HG03196 (cell line): ENCODE results near the gene NAPG.
"Not testable (repeated sequence)": the region's sequence is repeated elsewhere in the genome, so short reads cannot be mapped to it uniquely, and the experiment has no call there.

Experiments used
- ATAC-seq: cut with Tn5 transposase; IDR thresholded peaks from one replicate; pipeline ENCODE4 v1.9.1; 2021; ENCODE audit not compliant: unreplicated experiment

NAPG gene

DNA sequence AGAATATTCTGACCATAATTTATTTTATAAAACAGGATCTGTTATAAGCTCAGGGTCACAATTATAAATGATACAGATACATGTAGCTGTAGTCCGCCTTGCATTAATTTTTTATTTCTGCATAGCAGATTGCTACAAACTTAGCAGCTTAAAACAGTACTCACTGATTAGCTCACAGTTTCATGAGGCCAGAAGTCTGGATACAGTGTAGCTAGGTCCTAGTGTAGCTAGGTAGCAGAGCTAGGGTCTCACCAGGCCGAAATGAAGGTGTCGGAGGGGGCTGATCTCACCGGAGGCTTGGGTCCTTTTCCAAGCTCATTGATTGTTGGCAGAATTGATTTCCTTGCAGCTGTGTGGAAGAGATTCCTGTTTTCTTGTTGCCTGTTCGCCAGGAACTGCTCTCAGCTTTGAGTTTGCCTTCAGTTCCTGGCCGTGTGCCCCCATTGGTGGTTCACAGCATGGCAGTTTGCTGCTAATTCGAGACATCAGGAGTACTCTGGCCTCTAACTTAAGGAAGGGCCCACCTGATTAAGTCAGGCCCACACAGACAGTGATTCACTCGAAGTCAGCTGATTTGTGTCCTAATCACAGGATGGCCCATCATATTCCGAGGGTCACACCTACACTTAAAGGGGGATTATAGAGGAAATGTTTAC, 18.4 kb downstream of the NAPG start:
- no peak for ATAC-seq

DNA sequence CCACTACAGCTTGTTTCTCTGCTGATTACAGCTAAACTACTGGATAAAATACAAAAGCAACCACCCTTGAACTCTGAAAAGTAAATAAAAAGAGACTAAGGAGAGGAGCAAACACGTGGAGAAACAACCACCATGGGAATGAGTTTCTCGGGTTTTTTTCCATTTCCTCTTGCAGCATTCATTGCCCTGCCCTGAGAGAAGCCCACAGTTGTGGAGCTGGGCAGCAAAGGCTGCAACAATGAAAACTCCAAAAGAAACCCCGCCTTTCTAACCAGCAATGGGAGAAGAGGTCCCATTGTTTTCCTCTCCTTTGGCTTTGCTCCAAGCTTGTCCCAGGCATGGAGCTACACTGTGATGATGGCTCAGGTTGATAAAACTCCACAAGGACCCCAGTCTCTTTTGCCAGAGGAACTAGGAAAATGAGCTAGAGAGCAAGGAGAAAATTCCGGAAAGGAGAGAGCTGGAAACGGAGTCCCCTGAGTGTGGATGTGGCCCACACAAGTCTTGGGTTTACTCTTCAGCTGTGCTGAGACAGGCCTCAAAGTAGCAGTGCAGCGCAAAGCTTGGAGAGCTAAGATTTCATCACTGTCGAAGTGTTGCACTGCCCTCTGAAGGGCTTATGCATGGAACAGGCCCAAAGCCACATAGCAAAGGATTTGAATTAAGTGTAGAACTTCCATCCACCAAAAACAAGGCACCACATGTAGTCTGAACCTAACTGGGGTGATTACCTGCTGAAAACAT, 20.9 kb downstream of the NAPG start:
- ATAC-seq: no peak

- ATAC-seq: no peak
Measured at GRCh38 chr18:10552226-10552625, 26.4 kb downstream of the NAPG start.

- not testable (repeated sequence) for ATAC-seq
Measured at GRCh38 chr18:10556251-10556650, 30.4 kb downstream of the NAPG start.

GRCh38 chr18:10557085-10557677, 31.4 kb downstream of the NAPG start:
- ATAC-seq: no peak

DNA sequence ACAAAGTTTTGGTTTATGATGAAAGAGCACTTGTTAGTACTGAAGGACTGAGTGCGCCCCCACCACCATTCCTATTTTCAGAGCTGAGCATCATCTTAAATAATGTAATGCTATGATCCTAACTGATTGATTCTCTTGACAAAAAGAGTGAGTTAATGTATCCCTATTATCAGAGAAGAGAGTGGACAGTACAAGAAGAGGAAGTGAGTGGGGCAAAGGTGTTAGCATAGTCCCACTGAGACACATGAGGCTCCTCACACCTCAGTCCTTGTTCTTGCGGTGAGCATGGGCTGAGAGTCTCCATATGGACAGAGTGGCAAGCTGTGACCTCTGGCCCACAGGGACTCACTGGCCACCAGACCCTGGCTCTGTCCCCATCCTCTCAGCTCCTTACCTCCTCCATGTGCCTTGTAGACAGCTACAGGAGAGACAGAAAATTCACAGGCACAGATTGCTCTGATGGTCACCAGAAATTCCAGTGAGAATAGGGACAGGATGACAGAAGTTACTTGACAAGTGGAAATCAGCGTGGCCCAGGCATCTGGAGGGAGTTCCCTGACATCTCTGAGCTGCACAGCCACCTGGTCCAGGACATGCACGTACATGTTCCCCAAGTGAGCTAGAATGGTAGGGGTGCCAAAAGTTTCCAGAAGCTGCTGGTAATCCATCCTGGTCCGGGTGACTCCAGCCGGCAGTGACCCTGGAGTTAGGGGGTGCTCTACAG, 32.6 kb downstream of the NAPG start:
- no peak for ATAC-seq

DNA sequence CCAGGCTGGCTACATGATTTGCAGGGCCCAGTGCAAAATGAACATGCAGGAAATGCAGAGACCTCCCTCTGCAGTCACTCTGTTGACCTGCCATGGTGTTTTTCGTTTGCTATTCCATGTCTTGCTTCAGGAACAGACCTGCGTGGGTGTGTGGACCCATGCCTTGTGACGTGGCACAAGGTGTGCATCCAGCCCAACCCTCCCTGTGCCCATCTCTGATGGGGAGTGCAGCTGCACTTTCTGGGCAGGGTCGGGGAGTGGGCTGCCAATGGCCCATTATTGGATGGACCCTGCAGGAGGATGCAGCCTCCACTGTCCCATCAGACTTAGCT, 33.1 kb downstream of the NAPG start:
- ATAC-seq: no peak

DNA sequence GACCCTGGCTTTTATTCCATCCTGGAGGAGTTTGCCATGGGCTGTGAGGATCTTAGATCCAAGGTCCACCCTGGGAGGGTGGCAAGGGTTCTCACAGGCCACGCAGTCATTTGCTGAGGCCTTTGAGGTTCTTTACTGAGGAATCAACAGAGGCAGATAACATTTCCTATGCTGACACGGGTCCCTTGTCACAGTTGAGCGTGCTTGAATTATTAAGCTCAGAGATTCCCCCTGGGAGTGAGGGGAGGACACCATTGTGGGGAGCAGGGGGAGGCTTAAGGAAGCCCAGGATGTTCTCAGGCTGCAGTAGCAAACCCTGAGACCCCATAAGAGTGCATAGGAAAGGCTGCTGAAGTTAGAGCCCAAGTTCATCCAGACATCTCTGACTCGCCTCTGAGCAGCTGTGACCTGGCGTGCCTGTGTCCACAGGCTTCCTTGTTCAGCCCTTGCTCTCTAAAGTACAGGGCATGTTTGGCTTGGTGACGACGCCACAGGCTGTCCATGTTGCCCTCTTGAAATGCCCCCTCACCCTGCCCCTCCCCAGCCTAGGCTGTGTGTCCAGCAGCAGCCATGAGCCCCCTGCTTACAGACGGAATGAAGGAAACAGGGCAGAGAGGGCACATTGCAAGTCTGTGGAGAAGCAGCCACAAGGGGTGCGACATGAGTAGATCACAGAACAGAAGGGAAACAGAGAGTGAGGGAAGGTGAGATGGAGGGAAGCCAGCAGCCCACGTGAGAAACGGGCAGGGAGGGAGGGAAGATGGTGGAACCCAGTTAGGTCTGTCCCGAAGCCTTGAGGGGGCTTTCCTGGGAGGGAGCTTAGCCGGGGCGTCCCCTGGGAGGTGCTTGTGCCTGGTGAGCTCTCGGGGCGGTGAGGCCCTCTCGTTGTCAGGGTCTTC, 34.0 kb downstream of the NAPG start:
- ATAC-seq: no peak

- no peak for ATAC-seq
Measured at GRCh38 chr18:10560452-10561045, 34.7 kb downstream of the NAPG start.

GRCh38 chr18:10562773-10563160, 36.9 kb downstream of the NAPG start:
- ATAC-seq: no peak

DNA sequence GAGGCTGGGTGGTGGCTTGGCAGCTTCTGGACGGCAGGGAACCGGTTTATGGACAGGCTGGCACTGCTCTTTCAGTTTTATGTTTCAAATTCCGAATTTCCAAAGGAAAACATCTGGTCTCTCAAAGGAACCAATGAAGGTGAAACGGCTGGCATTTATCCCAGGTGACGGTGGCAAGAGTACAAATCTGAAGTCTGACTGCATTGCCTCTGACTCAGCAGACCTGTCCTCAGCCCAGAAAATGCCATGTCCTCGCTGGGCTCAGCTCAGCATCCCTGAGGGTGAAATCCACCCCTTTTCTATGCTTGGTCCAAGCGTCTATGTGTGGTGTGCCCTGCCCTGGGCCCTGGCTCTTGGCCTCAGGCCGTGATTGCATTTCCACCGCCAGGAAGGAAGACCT, 38.1 kb downstream of the NAPG start:
- ATAC-seq: no peak

GRCh38 chr18:10564975-10565773, 39.3 kb downstream of the NAPG start:
- no peak for ATAC-seq

DNA sequence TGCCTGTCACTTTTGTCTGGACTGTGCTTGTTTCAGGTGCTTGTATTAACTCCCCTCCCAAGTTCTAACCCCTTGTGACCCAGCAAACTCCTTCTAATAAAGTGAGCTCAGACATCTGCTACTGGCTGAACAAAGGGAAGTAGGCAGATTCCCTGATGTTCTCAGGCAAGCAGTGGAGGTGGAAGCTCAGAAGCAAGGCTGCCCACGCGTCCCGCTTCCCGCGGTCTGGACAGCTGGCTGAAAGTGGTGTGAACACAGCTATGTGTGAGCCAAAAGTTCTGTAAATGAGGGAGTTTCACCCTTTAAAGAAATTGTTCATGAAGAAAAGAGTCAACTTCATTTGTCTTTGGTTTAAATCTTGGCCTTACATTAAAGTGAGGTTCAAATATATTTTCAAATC, 40.0 kb downstream of the NAPG start:
- no peak for ATAC-seq

DNA sequence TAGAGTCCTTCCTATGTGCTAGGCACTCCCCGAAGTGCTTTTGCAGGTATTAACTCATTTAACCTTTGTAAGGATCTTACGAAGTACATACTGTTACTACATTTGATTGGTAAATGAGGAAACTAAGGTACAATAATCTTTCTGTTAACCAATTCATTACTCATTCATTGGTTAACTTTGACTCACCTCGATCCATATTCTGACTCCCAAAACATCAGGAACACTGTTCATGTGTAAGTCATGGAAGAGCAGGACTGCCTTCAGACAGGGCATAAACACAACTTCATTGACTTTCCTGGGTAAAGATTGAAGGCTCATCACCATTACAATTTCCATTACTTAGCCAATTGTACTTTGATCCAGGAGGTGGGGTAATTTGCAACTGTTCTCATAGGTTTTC, 40.6 kb downstream of the NAPG start:
- ATAC-seq: no peak

GRCh38 chr18:10569941-10570340, 44.1 kb downstream of the NAPG start:
- not testable (repeated sequence) for ATAC-seq

- no peak for ATAC-seq
Measured at GRCh38 chr18:10570622-10571021, 44.8 kb downstream of the NAPG start.

GRCh38 chr18:10571537-10571936, 45.7 kb downstream of the NAPG start:
- ATAC-seq: no peak

DNA sequence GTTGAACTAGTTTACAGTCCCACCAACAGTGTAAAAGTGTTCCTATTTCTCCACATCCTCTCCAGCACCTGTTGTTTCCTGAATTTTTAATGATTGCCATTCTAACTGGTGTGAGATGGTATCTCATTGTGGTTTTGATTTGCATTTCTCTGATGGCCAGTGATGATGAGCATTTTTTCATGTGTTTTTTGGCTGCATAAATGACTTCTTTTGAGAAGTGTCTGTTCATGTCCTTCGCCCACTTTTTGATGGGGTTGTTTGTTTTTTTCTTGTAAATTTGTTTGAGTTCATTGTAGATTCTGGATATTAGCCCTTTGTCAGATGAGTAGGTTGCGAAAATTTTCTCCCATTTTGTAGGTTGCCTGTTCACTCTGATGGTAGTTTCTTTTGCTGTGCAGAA, 47.4 kb downstream of the NAPG start:
- ATAC-seq: not testable (repeated sequence)

- not testable (repeated sequence) for ATAC-seq
Measured at GRCh38 chr18:10574412-10574811, 48.6 kb downstream of the NAPG start.
